H1 (cell line): ENCODE data around the gene MYO16. TPM values are rescaled to one million over a fixed set of nuclear protein-coding genes. Genes with fewer than 3 reads are reported as not detected.

Experiments
- CBX5 ChIP-seq: fragments of 300-800, 300-1000 bp; sonication (generic); IDR thresholded peaks from 2 replicates; pipeline ENCODE4 v1.7.1; 2016; ENCODE audit warnings: antibody characterized with exemption, low read length, low read depth
- CTCF ChIP-seq, 3 experiments: IDR thresholded peaks; 1 replicate in 2 of 3; 2 replicates in 1 of 3; pipeline versions ENCODE4 v1.5.1 to v1.6.1; 2011; ENCODE audit warnings: low read length in 3 of 3, mild to moderate bottlenecking in 3 of 3, inconsistent platforms in 2 of 3, low read depth in 1 of 3, moderate library complexity in 1 of 3; ENCODE audit not compliant: insufficient read depth in 1 of 3; ENCODE audit errors: control extremely low read depth in 1 of 3
- MAX ChIP-seq: IDR thresholded peaks from 2 replicates; pipeline ENCODE4 v1.6.1; 2012; ENCODE audit warnings: inconsistent platforms
- polyA plus RNA-seq, 7 experiments: library from polyadenylated mRNA; depleted of rRNA in 3 of 7; stranded (reverse) in 5 of 7; unstranded in 2 of 7; fragments of >200 nt in 5 of 7; fragments of 200-250 nt in 2 of 7; gene quantifications; 1 replicate in 5 of 7; 2 replicates in 1 of 7; 4 replicates in 1 of 7; pipeline versions ENCODE4 v1.2.1 to v1.2.3, GENCODE V29; 2011 to 2013; ENCODE audit warnings: missing spikeins in 2 of 7, mixed read lengths in 2 of 7
- total RNA-seq: library from RNA; stranded (reverse); fragmentation: NEBNext Ultra II Directional; extraction: Animal tissue kit (Norgen Biotek cat#: 25700); gene quantifications from 2 replicates; pipeline ENCODE4 v1.2.1, GENCODE V29; 2021

Gene MYO16
- total and polyA plus RNA-seq, 2 of the 8 experiments (the other 6 are each of a cell fraction or from before 2014, with no cell fraction given), result 0.02 to 0.22 TPM

GRCh38 chr13:109152941-109153340 is 523.5 kb downstream of the MYO16 start (continued):
- TF ChIP-seq CTCF (IDR thresholded peaks at IDR 0.05; ENCODE audit: control extremely low read depth in 1 of 3, insufficient read depth in 1 of 3, low read depth in 1 of 3, low read length in 3 of 3) (no peak), CBX5 (no peak), MAX (no peak)
